HepG2 (cell line): ENCODE data around the gene PATL1. TPM values are rescaled to one million over a fixed set of nuclear protein-coding genes. Genes with fewer than 3 reads are reported as not detected.

Experiments used
- ATAC-seq: fragments of 200-7000 bp; cut with Tn5 transposase; 3 replicates; pipeline ENCODE4 v1.9.1; 2020; ENCODE audit warnings: mild to moderate bottlenecking, moderate library complexity
- Bru-seq: library from RNA; stranded (reverse); fragments of 400-500 nt; gene quantifications from one replicate; lab custom pipeline; 2021; lab: Mats Ljungman, UMichigan
- BruChase-seq, 2 experiments: library from RNA; stranded (reverse); fragments of 400-500 nt; gene quantifications; one replicate each; lab custom pipeline; 2021; lab: Mats Ljungman, UMichigan
- BruUV-seq: library from RNA; stranded (reverse); fragments of 400-500 nt; replicated peaks from 2 replicates; lab custom pipeline; 2021; lab: Mats Ljungman, UMichigan
- CTCF ChIA-PET: fragments of 300-600 bp; formaldehyde crosslinking; extraction: SDS; loops from one replicate; lab custom pipeline; 2021; ENCODE audit warnings: low total read pairs, inconsistent platforms, low intra/inter-chr PET ratio; lab: Yijun Ruan, JAX
- POLR2A ChIA-PET: fragments of 350-600 bp; sonication (Branson Sonifier 250); formaldehyde crosslinking; loops from one replicate; lab custom pipeline; 2020; ENCODE audit warnings: antibody characterized with exemption, inconsistent platforms; lab: Yijun Ruan, JAX
- DNase-seq: peaks from one replicate; pipeline ENCODE4 v3.0.0-alpha.2; 2015; ENCODE audit warnings: low spot score
- FAIRE-seq: peaks from 3 replicates; lab custom pipeline; 2011; peaks lifted over from hg19 to GRCh38; lab: Jason Lieb, UNC
- H2AFZ ChIP-seq: one replicate; pipeline ENCODE4 v1.6.1; 2011; ENCODE audit warnings: low read length, inconsistent platforms
- H3K27ac ChIP-seq: fragments of 300-600 bp; 3 replicates; pipeline ENCODE4 v1.8.0; 2011; ENCODE audit warnings: mixed run types, mild to moderate bottlenecking, mixed read lengths, low read length, inconsistent platforms; ENCODE audit not compliant: insufficient read depth; ENCODE audit errors: extremely low read length
- H3K27me3 ChIP-seq, 2 experiments: fragments of 200-600 bp in 1 of 2; 2 replicates in 1 of 2; 3 replicates in 1 of 2; pipeline versions ENCODE4 v1.6.0 to v1.8.0; 2011; ENCODE audit warnings: low read length in 2 of 2, mild to moderate bottlenecking in 2 of 2, moderate library complexity in 2 of 2, inconsistent platforms in 1 of 2; ENCODE audit not compliant: insufficient read depth in 2 of 2, control insufficient read depth in 1 of 2
- H3K36me3 ChIP-seq, 2 experiments: fragments of 200-600 bp in 1 of 2; replicated peaks in 1 of 2; 2 replicates in 1 of 2; 3 replicates in 1 of 2; pipeline versions ENCODE4 v1.5.1 to v1.8.0; 2011; ENCODE audit warnings: low read length in 2 of 2, inconsistent platforms in 1 of 2; ENCODE audit not compliant: insufficient read depth in 2 of 2, control insufficient read depth in 1 of 2
- H3K4me1 ChIP-seq: 2 replicates; pipeline ENCODE4 v1.5.1; 2012; ENCODE audit warnings: low read length, inconsistent platforms; ENCODE audit not compliant: insufficient read depth
- H3K4me2 ChIP-seq: 2 replicates; pipeline ENCODE4 v1.6.0; 2011; ENCODE audit warnings: low read depth, low read length, inconsistent platforms
- H3K4me3 ChIP-seq, 3 experiments: fragments of 200-600 bp in 1 of 3; sonication (generic), shearing (Covaris generic) in 1 of 3; replicated peaks in 1 of 3; 2 replicates each; pipeline ENCODE4 v1.5.1; 2011 to 2016; ENCODE audit warnings: low read length in 3 of 3, inconsistent platforms in 2 of 3, low read depth in 2 of 3, mild to moderate bottlenecking in 2 of 3, control low read depth in 1 of 3, mixed read lengths in 1 of 3; ENCODE audit not compliant: insufficient read depth in 1 of 3
- H3K79me2 ChIP-seq: one replicate; pipeline ENCODE4 v1.6.1; 2011; ENCODE audit warnings: low read length, inconsistent platforms; ENCODE audit not compliant: insufficient read depth
- H3K9ac ChIP-seq: 2 replicates; pipeline ENCODE4 v1.6.0; 2011; ENCODE audit warnings: mild to moderate bottlenecking, low read depth, low read length, inconsistent platforms; ENCODE audit not compliant: insufficient read depth
- H3K9me3 ChIP-seq: 2 replicates; pipeline ENCODE4 v1.5.1; 2012; ENCODE audit warnings: mild to moderate bottlenecking, low read length
- H4K20me1 ChIP-seq: 2 replicates; pipeline ENCODE4 v1.6.0; 2011; ENCODE audit warnings: inconsistent platforms, mild to moderate bottlenecking, low read length, moderate library complexity; ENCODE audit not compliant: insufficient read depth
- CREM ChIP-seq, 2 experiments: sonication (generic) in 1 of 2; formaldehyde crosslinking in 1 of 2; IDR thresholded peaks; 2 replicates each; pipeline versions ENCODE4 v1.4.0 to v1.6.1; 2016 to 2020; ENCODE audit warnings: antibody characterized with exemption in 1 of 2, mild to moderate bottlenecking in 1 of 2, missing genetic modification reagents in 1 of 2
- FOXJ3 ChIP-seq: sonication (generic); formaldehyde crosslinking; IDR thresholded peaks from 2 replicates; pipeline ENCODE4 v1.4.0; 2020; ENCODE audit warnings: missing genetic modification reagents, mild to moderate bottlenecking, borderline replicate concordance
- TCF7 ChIP-seq: sonication (generic); IDR thresholded peaks from 2 replicates; pipeline ENCODE4 v1.6.1; 2016; ENCODE audit warnings: antibody characterized with exemption, low read depth
- ZBTB38 ChIP-seq: sonication (generic); formaldehyde crosslinking; IDR thresholded peaks from 2 replicates; pipeline ENCODE4 v1.5.1; 2020; ENCODE audit warnings: mild to moderate bottlenecking, missing genetic modification reagents
- ZFP90 ChIP-seq: sonication (generic); formaldehyde crosslinking; IDR thresholded peaks from 2 replicates; pipeline ENCODE4 v1.8.0; 2022; ENCODE audit warnings: missing genetic modification reagents, mild to moderate bottlenecking, inconsistent platforms, borderline replicate concordance
- ZNF564 ChIP-seq: sonication (generic); formaldehyde crosslinking; IDR thresholded peaks from 2 replicates; pipeline ENCODE4 v1.8.1; 2023; ENCODE audit warnings: mild to moderate bottlenecking, missing genetic modification reagents
- ZNF709 ChIP-seq: sonication (generic); formaldehyde crosslinking; IDR thresholded peaks from 2 replicates; pipeline ENCODE4 v1.5.0; 2020; ENCODE audit warnings: mild to moderate bottlenecking, missing genetic modification reagents
- WGBS: methylation state at CpG from one replicate; pipeline ENCODE4 v1.1.6; 2017; ENCODE audit warnings: low lambda C conversion rate; 5-methylcytosine and 5-hydroxymethylcytosine counted together
- in situ Hi-C: cut with HindIII; loops from 2 replicates; pipeline ENCODE4 v1.10.0; 2017; ENCODE audit warnings: low pct_unique_long_range_greater_than_20kb; ENCODE audit not compliant: extremely low pct_ligation_motif_present
- intact Hi-C: fragments of 100-400 bp; cut with micrococcal nuclease; formaldehyde crosslinking; loops from one replicate; pipeline ENCODE4 v1.10.0; 2022; ENCODE audit not compliant: unreplicated experiment
- long read RNA-seq, 2 experiments: library from RNA in 1 of 2; library from polyadenylated mRNA in 1 of 2; stranded (forward) in 1 of 2; unstranded in 1 of 2; transcript quantifications; one replicate each; pipeline ENCODE4 v2.0.0, GENCODE V29; 2019 to 2022
- polyA minus RNA-seq, 3 experiments: library from RNA; depleted of rRNA, polyadenylated mRNA; stranded (reverse); fragments of >200 nt; gene quantifications; 2 replicates each; pipeline ENCODE4 v1.2.3, GENCODE V29; 2011; ENCODE audit warnings: low replicate concordance in 1 of 3
- polyA plus RNA-seq, 8 experiments: library from polyadenylated mRNA; depleted of rRNA in 3 of 8; stranded (reverse) in 7 of 8; unstranded in 1 of 8; fragments of >200 nt; fragmentation: Illumina TruSeq in 4 of 8; extraction: Trizol in 4 of 8; gene quantifications; 2 replicates each; pipeline versions ENCODE4 v1.2.1 to v1.2.3, GENCODE V29; 2011 to 2016; ENCODE audit warnings: low read depth in 4 of 8, missing spikeins in 1 of 8, mixed read lengths in 1 of 8; ENCODE audit not compliant: insufficient read depth in 1 of 8
- total RNA-seq, 5 experiments: library from RNA; depleted of rRNA; stranded (reverse); fragments of >200 nt; fragmentation: Illumina TruSeq; extraction: Trizol; gene quantifications; 2 replicates each; pipeline ENCODE4 v1.2.3, GENCODE V29; 2016; ENCODE audit warnings: low read depth in 1 of 5
- TF ChIP-seq, protein P1 (sequence below): sonication (generic); formaldehyde crosslinking; IDR thresholded peaks from 2 replicates; pipeline ENCODE4 v1.5.0; 2020; ENCODE audit warnings: mild to moderate bottlenecking, missing genetic modification reagents, moderate library complexity
- TF ChIP-seq, protein P2 (sequence below): IDR thresholded peaks from 2 replicates; pipeline ENCODE4 v1.6.1; 2012; ENCODE audit warnings: low read depth, low read length, improper control_type of control experiment

PATL1 gene, protein sequence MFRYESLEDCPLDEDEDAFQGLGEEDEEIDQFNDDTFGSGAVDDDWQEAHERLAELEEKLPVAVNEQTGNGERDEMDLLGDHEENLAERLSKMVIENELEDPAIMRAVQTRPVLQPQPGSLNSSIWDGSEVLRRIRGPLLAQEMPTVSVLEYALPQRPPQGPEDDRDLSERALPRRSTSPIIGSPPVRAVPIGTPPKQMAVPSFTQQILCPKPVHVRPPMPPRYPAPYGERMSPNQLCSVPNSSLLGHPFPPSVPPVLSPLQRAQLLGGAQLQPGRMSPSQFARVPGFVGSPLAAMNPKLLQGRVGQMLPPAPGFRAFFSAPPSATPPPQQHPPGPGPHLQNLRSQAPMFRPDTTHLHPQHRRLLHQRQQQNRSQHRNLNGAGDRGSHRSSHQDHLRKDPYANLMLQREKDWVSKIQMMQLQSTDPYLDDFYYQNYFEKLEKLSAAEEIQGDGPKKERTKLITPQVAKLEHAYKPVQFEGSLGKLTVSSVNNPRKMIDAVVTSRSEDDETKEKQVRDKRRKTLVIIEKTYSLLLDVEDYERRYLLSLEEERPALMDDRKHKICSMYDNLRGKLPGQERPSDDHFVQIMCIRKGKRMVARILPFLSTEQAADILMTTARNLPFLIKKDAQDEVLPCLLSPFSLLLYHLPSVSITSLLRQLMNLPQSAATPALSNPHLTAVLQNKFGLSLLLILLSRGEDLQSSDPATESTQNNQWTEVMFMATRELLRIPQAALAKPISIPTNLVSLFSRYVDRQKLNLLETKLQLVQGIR
- total RNA-seq (2016; rRNA removed; fragmentation: Illumina TruSeq; extraction: Trizol) (12.9 and 16.6 TPM in 2 replicates), polyA plus RNA-seq (2011; rRNA removed) (24.0 and 26.8 TPM in 2 replicates), polyA minus RNA-seq (2011; rRNA and poly(A)+ RNA removed; ENCODE audit: low replicate concordance) (18.9 and 34.4 TPM in 2 replicates), Bru-seq, nascent RNA (percentile 81 among the genes with signal in this experiment), BruChase-seq, experiment 1, labeled RNA remaining after a 6-hour chase (percentile 88 among the genes with signal in this experiment), BruChase-seq, experiment 2, labeled RNA remaining after a 2-hour chase (percentile 86 among the genes with signal in this experiment)
- total RNA-seq (2016; cell fraction: cytosol; rRNA removed; fragmentation: Illumina TruSeq; extraction: Trizol; ENCODE audit: low read depth) = 2.9 and 3.1 TPM in 2 replicates
- 12.2 and 14.6 TPM in 2 replicates for total RNA-seq (2016; cell fraction: insoluble cytoplasmic fraction; rRNA removed; fragmentation: Illumina TruSeq; extraction: Trizol)
- 9.2 and 11.0 TPM in 2 replicates for total RNA-seq (2016; cell fraction: membrane; rRNA removed; fragmentation: Illumina TruSeq; extraction: Trizol)
- total RNA-seq (2016; cell fraction: nucleus; rRNA removed; fragmentation: Illumina TruSeq; extraction: Trizol) = 14.6 and 19.5 TPM in 2 replicates
- polyA plus RNA-seq (2011; cell fraction: cytosol; rRNA removed) = 17.8 and 24.5 TPM in 2 replicates
- polyA plus RNA-seq (2011; cell fraction: nucleus; rRNA removed) = 20.6 and 20.9 TPM in 2 replicates
- polyA plus RNA-seq (2012) = 22.2 and 27.3 TPM in 2 replicates
- 3.0 and 3.3 TPM in 2 replicates for polyA plus RNA-seq (2016; cell fraction: cytosol; fragmentation: Illumina TruSeq; extraction: Trizol; ENCODE audit: low read depth)
- 32.0 and 38.3 TPM in 2 replicates for polyA plus RNA-seq (2016; cell fraction: insoluble cytoplasmic fraction; fragmentation: Illumina TruSeq; extraction: Trizol; ENCODE audit: low read depth)
- polyA plus RNA-seq (2016; cell fraction: membrane; fragmentation: Illumina TruSeq; extraction: Trizol; ENCODE audit: low read depth) = 10.8 and 13.4 TPM in 2 replicates
- 30.7 and 32.8 TPM in 2 replicates for polyA plus RNA-seq (2016; cell fraction: nucleus; fragmentation: Illumina TruSeq; extraction: Trizol; ENCODE audit: insufficient read depth, low read depth)
- 10.3 and 10.8 TPM in 2 replicates for polyA minus RNA-seq (2011; cell fraction: cytosol; rRNA and poly(A)+ RNA removed)
- 14.8 and 18.3 TPM in 2 replicates for polyA minus RNA-seq (2011; cell fraction: nucleus; rRNA and poly(A)+ RNA removed)
- long read RNA-seq, experiment 1, partial matches to known transcripts = 4 of 5 reads
- long read RNA-seq, experiment 1, other reads (novel, unspliced or antisense) = 1 of 5 reads
- long read RNA-seq, experiment 2, full-length matches to known transcripts = 1 of 29 reads
- long read RNA-seq, experiment 2, partial matches to known transcripts = 5 of 29 reads
- long read RNA-seq, experiment 2, other reads (novel, unspliced or antisense) = 23 of 29 reads

DNA sequence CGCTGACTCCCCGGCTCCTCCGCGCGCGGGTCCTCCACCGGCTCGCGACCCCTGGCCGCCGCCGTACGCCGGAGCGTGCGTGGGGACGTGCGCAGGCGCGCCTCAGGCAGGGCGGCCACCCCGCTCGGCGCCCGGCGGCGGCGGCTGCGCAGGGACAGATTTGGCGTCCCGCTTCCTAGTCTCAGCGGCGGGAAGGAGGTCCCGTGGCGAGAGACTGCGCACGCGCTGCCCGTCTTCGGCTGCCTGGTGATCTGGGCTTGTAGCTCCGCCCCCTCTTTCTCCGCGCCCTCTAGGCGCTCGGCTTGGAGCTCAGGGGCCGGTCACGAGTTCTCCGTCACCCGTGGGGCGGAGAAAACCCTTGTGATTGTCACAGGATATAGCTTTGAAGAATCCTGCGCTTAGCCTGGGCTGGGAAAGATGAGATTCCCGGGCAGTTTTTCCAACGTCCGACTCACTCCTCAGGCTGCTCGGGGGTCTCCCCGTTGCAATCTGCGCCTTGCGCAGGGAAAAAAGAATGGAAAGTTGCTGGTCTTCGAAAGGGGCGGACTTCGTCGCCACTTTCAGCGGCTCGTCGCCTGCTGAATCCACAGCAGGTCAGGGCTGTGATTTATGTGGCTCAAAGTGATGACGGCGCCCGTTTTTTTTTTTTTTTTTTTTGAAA is at the start of gene PATL1:
TSS of gene PATL1 (minus strand) at position 88 of the 661 bp plus-strand sequence. CDS start 142 bp downstream, outside the sequence.
- Histone ChIP-seq H3K27me3 (no peaks in the 10 kb centered on the region; a peak in 1 of 5 replicates), H3K9ac (peak within 1 kb of the TSS; percentile 84), H3K4me1 (peaks cover 34% of the 10 kb centered on the region), H3K9me3 (no peaks in the 10 kb centered on the region), H3K4me2 (peak within 1 kb of the TSS; percentile 90), H3K27ac (peak within 1 kb of the TSS; percentile 83), H3K79me2 (peaks cover 22% of the 10 kb centered on the region), H3K36me3 (peaks cover 5 to 24% of the 10 kb centered on the region in 2 experiments), H2AFZ (no peak within 1 kb of the TSS), H3K4me3 (peak within 1 kb of the TSS; percentile 87 to 99 (median 90)), H4K20me1 (no peaks in the 10 kb centered on the region; the same call in 1 of the 2 replicates)
- peak; percentile 81 for FAIRE-seq
- peak; percentile 95 for DNase-seq
- in situ Hi-C loops = loop anchor here (5.0 kb wide), 1 partner anchor 112 kb away; no protein-coding TSS in a partner anchor
- intact Hi-C loops = loop anchor here (1.0 to 10.0 kb wide), 3 partner anchors 53 to 136 kb away; no protein-coding TSS in a partner anchor
- CTCF ChIA-PET = interaction anchor here (1.1 kb wide), 1 partner anchor 11 kb away, joined by 3 read pairs; no protein-coding TSS in a partner anchor
- peak; percentile 95 for ATAC-seq
- 2% methylated on average over 20 of the region's 68 CpGs for WGBS
- BruUV-seq = no TSS peak
- POLR2A ChIA-PET = interaction anchor here (0.6 to 3.0 kb wide), 17 partner anchors 11 to 1187 kb away, joined by 3 to 42 read pairs (median 4); partner anchors contain the start of genes DTX4, OSBP and PTGDR2
- TF ChIP-seq CREM (IDR thresholded peaks at IDR 0.05) = no peak; the same call in 1 of the 2 replicates
- no peak for TF ChIP-seq CREM (CRISPR knock-in tag; IDR thresholded peaks at IDR 0.05)
- 0 out of 2 replicates have a peak, but pooled peaks have one; percentile 58 for TF ChIP-seq ZFP90 (CRISPR knock-in tag)
- TF ChIP-seq TCF7 = peak; percentile 28; the same call in 1 of the 2 replicates
- TF ChIP-seq FOXJ3 (CRISPR knock-in tag) = peak; percentile 63; the same call in 1 of the 2 replicates
- TF ChIP-seq, protein P1, sequence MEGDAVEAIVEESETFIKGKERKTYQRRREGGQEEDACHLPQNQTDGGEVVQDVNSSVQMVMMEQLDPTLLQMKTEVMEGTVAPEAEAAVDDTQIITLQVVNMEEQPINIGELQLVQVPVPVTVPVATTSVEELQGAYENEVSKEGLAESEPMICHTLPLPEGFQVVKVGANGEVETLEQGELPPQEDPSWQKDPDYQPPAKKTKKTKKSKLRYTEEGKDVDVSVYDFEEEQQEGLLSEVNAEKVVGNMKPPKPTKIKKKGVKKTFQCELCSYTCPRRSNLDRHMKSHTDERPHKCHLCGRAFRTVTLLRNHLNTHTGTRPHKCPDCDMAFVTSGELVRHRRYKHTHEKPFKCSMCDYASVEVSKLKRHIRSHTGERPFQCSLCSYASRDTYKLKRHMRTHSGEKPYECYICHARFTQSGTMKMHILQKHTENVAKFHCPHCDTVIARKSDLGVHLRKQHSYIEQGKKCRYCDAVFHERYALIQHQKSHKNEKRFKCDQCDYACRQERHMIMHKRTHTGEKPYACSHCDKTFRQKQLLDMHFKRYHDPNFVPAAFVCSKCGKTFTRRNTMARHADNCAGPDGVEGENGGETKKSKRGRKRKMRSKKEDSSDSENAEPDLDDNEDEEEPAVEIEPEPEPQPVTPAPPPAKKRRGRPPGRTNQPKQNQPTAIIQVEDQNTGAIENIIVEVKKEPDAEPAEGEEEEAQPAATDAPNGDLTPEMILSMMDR (CRISPR knock-in tag) = 0 out of 2 replicates have a peak, but pooled peaks have one; percentile 11
- TF ChIP-seq ZNF564 (CRISPR knock-in tag) = no peak
- peak; percentile 39; the same call in 1 of the 2 replicates for TF ChIP-seq ZBTB38 (CRISPR knock-in tag)
- TF ChIP-seq, protein P2, sequence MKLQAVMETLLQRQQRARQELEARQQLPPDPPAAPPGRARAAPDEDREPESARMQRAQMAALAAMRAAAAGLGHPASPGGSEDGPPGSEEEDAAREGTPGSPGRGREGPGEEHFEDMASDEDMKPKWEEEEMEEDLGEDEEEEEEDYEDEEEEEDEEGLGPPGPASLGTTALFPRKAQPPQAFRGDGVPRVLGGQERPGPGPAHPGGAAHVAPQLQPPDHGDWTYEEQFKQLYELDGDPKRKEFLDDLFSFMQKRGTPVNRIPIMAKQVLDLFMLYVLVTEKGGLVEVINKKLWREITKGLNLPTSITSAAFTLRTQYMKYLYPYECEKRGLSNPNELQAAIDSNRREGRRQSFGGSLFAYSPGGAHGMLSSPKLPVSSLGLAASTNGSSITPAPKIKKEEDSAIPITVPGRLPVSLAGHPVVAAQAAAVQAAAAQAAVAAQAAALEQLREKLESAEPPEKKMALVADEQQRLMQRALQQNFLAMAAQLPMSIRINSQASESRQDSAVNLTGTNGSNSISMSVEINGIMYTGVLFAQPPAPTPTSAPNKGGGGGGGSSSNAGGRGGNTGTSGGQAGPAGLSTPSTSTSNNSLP = no peak
- TF ChIP-seq ZNF709 = peak; percentile 60; the same call in 1 of the 2 replicates
